ENCODE data around the gene PDE4D. TPM values are rescaled to one million over a fixed set of nuclear protein-coding genes. Genes with fewer than 3 reads are reported as not detected.

PDE4D gene
- polyA plus RNA-seq, 10 donors, result 28.0 to 57.2 (median 38.6) TPM

DNA sequence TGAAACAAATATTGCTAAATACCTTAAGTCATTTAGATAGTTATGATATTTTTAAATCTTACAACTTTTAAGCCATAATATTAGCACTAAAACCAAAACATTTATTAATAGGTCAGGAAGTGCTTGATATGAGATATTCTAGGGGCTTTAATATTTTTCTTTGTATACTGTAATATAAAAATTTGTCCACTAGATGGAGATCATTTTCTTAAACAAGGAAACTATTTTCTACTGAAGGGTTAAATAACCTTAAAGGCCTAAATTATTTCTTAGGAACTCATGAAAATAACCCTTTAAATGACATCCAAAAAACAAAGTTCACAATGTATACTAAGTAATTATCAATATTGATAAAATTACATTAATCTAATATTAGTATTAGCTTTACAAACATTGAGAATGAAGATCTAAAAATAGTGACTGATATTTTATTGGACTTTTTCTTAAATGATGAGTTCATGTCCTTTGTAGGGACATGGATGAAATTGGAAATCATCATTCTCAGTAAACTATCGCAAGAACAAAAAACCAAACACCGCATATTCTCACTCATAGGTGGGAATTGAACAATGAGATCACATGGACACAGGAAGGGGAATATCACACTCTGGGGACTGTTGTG, 675.0 kb downstream of the PDE4D start:
- DNase-seq, result no peak

DNA sequence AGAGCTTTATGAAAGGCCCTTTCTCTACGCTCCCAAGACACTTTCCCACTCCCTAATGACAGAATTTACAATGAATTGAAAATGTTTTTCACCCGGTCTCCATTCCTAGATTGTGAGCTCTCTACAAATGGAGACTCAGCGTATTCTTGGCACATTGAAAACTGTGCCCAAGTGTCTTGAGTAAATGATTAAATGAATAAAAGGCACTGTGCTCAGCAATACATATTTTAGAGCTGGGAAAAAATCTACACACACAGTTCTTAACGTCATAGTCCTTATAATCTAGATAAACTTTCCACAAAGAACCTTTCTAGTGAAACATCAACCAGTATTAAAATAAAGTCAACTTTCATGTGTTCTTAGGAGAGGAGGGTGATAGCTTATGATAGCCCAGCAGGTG, 676.7 kb downstream of the PDE4D start:
- DNase-seq, result no peak

DNA sequence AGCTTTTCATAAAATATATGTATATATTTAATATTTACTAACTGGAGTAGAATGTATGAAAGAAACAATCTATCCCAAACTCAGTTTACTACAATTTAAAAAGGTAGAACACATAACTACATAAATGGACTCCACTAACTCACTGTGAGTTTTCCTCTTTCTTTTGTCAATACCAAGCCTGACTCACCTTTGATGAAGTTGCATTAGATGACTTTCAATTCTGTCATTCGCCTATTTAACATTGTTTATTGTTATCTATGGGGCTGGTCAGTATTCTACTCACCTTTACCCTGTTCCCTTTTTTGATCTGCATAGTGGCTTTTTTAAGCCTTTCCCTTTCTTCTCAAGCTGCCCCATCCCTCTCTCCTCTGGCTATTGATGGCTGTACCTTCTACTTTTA, 680.9 kb downstream of the PDE4D start:
- DNase-seq, result no peak

DNA sequence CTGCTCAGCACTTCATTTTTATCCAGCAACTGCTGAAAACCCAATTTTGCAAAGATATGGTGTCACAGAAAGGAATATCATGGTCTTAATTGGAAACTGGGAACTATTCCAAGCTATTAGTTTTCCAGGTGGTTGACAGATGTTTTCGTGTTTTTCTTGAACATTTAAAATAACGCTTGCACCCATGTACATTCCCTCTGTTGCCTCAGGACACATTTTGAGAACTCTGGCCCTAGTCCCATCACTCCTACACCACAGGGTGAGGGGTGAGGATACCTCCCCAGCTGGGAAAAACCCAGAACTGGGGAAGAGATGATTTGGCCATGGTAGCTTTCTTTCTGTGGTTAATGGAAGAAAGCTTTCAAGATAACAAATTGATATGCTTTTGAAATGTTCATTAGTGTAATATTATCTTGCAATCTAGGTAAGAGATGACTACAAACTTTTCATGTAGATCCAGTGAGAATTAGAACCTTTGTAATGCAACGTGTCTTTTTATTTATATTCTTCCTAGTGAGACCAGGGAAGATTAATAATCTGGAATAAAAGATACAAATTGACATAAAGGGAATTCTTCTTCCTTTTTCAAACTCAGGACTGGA, 683.7 kb downstream of the PDE4D start:
- DNase-seq, result peak in 1 of 3 donors; percentile 68

DNA sequence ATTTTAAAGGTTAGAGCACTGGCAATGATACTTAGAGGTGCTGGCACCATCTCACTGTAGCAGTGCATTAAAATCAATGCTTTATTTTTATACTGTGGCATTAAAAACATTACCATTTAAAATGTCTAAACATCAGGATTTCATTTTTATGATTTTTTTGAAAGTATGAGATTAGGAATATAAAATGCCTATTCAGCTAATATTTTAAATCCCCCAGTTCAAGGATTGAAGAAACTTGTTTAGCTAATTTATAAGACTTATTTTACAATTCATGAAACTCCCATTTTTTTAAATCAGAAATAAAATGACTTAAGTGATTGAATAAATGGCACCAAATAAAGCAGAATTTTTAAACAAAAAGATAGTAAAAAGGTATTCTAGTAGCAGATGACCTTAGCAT, 685.1 kb downstream of the PDE4D start:
- DNase-seq, result no peak

DNA sequence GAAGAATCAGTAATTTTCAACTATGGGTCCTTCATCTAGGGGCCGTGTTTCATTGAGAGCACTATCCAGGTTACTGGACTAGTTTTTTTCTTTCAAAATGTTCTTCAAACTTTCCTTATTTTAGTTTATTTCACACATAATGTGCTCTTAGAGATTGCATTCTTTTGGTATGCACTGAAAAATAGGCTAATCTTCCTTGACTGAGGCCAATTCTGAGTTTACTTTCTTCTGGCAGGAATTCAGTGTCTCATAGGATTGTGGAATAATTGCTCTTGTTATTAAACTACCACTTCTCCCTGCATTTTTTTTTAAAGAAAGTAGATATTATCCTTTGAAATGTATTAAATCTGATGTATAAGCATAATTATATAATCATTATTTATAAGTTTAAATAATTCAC, 686.1 kb downstream of the PDE4D start:
- peak in 1 of 3 donors; percentile 57 for DNase-seq

DNA sequence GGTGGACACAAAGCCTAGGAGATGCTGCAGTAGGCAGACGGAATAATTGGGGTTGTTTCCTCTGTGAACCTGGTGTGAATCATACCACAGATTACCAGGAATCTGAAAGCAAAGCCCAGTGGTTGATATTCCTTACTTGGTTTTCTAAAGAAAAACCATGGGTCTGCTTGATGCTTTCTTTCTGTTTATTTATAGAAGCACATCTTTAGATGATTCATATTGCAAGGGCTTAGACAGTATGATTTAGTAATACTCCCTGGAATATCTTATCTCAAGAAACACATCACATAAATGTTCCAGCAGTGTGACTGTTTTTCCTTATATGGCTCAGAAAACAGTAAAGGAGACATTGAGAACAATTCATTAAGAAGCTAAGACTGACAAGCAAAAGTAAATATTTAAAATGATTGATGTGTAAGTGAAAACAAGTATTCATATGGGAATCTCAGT, 687.4 kb downstream of the PDE4D start:
- peak in 2 of 3 donors; percentile 48 to 78 for DNase-seq

DNA sequence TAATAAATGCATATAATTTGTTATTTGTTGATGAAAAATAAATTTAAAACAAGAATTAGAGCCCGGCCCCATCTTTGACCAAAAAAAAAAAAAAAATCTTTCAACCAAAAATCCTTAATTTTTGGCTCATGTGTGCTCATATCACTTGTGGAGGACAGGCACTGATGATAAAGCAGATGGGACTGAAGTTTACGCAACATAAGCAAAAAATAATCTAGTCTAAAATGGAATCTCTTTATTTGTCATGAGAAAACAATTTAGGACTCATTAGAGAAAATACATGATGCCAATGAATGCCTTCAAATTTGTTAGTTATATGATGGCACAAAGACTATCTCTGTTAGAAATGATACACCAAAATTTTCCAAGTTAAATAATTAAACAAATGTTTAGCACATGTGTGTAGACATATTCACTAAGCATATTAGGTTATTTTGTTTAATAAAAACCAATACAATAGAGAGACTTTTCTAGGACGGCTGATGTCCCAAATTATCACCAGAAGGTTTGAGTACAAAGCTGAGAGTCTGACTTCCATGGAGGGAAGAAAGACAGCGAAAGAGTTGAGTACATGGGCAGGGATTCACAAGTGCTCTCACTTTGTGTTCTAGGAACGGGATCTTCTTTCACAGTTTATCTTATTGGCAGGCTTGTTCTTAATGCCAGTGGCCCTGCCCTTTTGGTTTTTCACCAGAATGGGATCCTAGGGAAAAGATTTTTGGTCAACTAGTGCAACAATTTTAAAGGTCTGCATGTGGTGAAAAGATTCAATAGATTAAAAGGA, 689.2 kb downstream of the PDE4D start:
- no peak for DNase-seq

DNA sequence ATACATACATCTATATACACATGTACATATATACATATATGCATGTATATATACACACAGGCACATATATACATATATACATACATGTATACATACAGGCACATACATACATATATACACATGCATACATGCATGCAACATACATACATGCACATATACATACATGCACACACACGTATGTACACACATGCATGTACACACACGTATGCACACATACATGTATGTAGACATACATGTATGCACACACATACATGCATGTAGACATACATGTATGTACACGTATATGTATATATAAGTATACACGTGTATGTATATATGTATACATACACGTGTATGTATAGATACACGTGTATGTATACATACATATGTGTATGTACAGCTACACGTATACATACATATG, 693.7 kb downstream of the PDE4D start:
- no peak for DNase-seq

DNA sequence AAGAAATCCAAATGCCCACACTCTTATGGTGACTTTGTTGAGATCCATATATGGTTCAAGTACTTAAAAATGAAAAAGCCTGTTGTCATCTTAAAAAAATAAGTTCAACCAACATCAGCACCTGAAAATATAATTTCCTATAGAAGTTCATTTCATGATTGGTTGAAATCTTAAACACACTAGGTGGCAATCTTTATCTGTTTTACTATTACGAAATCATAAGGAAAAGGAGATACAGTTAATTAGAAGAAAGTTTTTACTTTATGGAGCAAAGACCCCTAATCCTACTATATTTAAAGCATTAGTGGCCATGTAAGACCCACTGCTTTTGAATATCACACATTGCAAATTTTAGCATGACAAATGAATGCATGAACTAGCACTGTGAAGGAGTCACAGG, 694.7 kb downstream of the PDE4D start:
- no peak for DNase-seq

DNA sequence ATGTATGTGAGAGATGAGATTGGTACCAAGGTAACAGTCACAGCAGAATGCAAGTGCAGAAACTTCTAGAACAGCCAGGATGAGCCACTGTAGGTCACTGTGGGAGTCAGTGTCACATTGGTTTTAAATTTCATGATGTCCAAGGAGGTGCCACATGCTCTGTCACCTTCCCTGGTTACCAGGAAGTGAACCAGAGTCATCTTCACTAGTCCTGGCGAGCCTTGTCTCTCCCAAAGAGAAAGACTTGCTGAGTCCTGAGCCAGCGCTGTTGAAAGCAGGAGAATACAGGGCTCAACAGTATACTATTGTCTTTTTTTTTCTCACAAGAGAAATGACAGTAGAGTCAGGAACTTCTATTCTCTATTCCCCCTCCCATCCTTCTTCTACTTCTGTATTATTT, 695.2 kb downstream of the PDE4D start:
- no peak for DNase-seq

DNA sequence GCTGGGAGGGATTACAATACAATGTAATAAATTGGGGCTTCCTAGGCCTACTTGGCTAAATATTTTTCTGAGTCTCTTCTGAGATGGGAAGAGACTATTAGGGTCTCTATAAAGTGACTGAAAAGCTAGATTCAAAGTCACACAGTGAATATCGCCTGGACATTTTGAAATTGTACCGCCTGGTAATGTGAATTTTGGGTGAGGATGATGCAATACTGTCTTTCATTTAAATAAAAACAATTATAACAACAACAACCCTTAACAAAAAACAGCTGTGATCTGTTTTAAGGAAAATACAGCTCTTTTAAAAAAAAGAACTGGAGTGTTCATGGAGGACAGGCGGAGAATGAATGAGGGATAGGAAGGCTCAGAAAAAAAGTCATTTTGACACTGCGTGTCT, 695.6 kb downstream of the PDE4D start:
- DNase-seq, result no peak

DNA sequence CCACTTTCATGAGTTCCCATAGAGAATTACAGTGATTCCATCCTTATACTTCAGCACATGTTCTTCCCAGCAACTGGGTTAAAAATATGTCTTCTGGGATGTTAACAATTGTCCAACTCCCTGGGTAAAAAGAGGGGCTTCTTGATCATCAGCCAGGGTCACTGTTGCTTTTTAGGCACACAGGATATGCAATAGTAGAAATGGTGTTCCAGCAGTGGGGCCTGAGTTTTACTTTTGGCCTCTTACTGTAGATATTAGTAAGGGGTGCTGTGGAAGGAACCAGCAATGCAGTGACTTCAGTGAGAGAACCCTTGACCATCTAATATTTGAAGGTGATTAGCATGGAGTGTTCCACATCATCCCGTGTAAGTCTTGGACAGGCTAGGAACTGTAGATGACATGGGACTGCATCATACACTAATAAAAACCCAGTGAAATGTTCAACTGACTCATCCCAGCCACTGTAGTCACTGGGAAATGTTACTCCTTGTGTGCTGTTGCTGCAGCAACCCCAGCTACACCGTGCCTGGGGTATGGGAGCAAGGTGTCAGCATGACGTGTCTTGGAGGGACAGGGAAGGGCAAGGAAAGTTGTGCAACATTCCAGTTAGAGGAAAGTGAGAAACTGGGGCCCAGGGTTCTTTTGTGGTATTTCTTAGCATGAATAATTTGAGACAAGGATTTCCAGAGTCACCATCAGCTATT, 699.8 kb downstream of the PDE4D start:
- peak in 1 of 3 donors; percentile 85 for DNase-seq

DNA sequence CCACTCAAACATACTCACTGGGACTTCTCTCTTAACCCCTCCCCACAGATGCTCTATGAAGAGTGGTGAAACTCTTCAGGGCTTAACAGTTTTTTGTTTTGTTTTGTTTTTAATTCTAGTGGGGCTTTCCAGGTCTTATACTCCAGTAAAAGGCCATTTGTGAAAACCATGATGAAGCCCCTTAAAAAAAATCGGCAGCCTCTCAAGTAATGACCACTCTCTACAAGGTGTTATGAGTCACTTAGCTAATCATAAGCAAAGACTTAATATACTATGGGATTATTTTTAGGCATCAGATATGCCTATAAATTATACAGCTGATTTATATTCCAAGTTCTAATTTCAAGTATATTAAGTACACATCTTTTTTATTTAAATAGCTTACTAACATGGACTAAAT, 702.8 kb downstream of the PDE4D start:
- DNase-seq, result no peak

DNA sequence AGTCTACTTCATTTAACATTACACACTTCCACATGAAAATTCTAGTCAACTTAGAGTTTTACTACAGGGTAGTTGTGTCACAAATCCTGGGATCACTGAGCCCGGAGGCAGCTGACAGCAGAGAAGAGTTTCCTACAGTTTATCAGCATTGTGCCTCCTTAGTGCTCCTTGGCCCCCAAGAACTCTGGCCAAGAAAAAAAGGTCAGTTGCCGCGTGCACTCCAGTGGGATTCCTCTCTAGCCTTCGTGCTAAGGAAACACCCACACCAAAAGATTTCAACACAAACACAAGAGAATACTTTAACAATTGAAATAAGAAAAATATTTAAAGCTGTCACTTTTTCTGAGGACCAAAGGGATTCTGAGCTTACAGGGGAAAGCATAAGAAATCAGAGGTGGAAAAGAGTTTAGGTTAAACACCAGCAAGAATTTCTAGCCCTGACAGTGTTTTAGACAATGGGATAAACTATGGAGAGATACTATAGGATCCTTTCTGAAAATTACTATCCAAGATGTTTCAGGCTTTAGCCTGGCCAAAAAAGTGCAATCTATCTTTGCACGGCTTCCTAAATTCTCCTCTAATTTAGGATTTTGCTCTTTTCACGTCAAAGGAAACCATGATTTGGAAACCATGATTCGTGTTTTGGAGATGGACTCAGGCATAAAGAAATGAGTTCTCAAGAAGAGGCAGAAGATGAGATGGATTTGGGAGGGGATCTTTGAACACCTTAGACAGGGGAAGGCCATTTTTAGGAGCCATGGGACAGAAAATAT, 703.9 kb downstream of the PDE4D start:
- DNase-seq, result peak in 1 of 3 donors; percentile 56

DNA sequence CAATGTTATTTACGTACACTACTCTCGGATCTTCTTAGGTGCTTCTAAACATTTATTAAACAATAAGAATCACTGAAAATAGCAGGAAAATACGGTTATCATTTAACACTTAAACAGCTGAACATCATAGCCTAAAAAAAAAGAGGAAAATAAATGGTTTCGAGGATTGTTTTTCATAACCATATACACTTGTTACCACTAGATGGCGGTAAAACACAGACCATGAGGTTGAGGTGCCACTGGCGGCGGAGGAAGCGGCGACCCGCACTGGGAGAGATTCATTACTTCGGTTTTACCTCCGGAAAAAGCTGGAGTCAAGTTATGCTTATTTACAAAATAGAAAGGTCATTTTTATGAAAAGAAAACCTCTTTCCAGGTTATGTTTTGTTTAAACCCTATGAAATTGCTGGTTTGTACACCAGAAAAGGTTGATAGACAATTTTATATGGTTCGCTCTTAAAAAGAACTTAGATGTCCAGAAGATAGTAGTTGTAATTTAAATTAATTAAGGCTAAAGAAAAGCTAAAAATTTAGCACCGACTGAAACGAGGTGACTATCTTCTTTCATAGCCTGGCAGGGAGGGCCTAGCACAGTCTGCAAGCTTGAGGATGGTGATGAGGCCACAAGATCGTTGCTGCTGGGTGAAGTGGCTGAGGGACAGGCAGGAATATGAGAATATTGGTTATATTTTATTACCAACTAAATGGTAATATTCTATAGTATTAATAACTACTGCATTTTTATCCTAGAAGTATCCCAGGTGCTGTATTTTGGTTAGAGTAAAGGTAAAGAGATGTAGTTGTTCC, 704.9 kb downstream of the PDE4D start:
- DNase-seq, result peak; percentile 64 to 85 (median 73)

DNA sequence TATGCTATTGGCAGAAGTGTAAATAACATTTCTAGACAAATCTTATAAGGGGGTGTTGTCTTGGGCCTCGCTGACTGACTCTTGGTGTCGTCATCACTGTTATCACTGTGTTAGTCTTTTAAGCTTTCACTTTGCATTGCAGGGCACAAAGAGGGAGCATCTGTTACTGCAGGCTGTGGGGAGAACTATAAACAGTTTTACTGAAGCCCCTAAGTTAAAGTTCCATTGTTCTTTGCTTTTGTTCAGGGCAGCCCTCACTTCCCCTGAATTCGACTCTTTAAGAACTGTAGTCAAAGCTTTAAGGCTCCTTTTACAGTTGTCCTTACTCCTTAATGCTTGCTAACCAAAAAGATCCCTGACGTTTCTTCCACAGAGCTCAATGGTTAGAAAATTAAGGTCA, 705.7 kb downstream of the PDE4D start:
- no peak for DNase-seq

DNA sequence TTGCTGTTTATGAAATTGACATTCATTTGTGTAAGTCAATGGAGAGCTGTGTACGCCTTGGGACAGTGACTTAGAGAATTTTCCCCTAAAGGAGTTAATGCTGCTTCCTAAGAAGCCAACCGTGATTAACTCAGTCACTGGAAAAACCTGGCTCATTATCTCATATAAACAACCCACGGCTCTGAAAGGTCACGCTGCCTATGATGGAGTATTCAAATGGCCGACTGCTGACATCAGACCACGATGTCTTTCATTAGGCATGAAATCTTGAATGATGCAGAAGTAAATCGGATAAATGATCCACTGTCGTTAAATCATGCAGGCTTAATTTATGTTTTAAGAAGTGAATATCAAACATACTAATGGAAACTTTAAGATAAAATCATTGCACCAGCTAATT, 706.9 kb downstream of the PDE4D start:
- DNase-seq, result no peak

DNA sequence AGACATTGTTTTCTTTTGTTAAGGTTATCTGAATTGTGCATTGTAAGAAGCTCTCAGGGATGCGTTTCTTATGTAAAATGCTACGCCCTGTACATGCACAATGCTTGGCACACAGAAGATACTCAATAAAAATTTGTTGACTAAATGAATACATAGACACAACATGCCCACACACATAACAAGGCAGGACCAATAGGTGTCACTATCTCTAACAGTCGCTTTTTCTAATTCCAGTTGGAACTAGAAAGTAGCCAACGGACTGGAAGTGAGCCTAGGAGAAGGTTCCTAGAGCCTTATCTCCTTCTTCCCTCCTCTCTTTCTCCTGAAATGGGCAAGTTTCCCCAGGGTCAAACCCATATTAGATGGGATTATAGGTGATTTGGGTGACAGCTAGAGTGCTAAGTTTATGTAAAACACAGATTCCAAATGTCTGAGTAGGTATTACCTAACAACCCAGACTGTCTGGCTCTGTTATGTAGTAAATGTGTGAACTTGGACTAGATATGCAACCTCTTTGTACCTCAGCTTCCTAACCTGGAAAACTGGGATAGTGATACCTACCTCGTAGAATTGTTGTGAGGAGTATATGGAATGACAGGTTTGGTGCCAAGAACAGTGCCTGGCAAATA, 707.7 kb downstream of the PDE4D start:
- DNase-seq, result no peak

DNA sequence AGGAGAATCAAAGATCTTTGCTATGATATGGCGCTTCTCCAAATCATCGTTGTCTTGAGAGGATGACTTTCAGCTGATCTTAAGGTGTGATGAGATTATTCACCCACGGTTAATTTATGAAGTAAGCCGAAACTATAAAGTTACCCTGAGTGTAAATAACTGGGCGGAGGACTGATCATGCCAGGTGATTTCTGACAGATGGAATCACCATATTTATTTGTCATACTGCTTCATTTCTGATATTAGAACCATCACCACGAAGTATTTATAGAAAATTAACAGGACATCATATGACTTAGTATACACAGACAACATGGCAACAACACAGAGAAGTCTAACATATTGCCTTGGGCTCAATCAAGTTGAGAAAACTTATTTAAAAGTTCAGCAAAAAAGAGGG, 708.8 kb downstream of the PDE4D start:
- DNase-seq, result no peak

All from muscle of back (tissue), 11 donors.